Endodermal cell (in vitro differentiated cells): Measurements from ENCODE around the gene CFAP52. TPM values are rescaled to one million over a fixed set of nuclear protein-coding genes. Genes with fewer than 3 reads are reported as not detected.
"Not testable (repeated sequence)": the region's sequence is repeated elsewhere in the genome, so short reads cannot be mapped to it uniquely, and the experiment has no call there.

Experiments
- DNase-seq: peaks from one replicate; pipeline ENCODE4 v3.0.0-alpha.2; 2017
- H3K27ac ChIP-seq: 2 replicates; pipeline ENCODE4 v1.5.1; 2013; ENCODE audit warnings: mild to moderate bottlenecking, low read depth, low read length, moderate library complexity
- H3K27me3 ChIP-seq: 2 replicates; pipeline ENCODE4 v1.6.1; 2013; ENCODE audit warnings: mild to moderate bottlenecking, low read length, moderate library complexity; ENCODE audit not compliant: insufficient read depth, control insufficient read depth, poor library complexity, severe bottlenecking
- H3K36me3 ChIP-seq: 2 replicates; pipeline ENCODE4 v1.7.0; 2013; ENCODE audit warnings: mild to moderate bottlenecking, low read length, moderate library complexity; ENCODE audit not compliant: control insufficient read depth, insufficient read depth
- H3K4me1 ChIP-seq: one replicate; pipeline ENCODE4 v1.7.0; 2013; ENCODE audit warnings: low read length; ENCODE audit not compliant: control insufficient read depth, insufficient read depth
- H3K4me3 ChIP-seq: 2 replicates; pipeline ENCODE4 v1.5.1; 2013; ENCODE audit warnings: mild to moderate bottlenecking, low read length, moderate library complexity
- H3K9ac ChIP-seq: 2 replicates; pipeline ENCODE4 v1.6.1; 2013; ENCODE audit warnings: mild to moderate bottlenecking, low read length, moderate library complexity; ENCODE audit not compliant: poor library complexity, severe bottlenecking; ENCODE audit errors: extremely low read depth
- H3K9me3 ChIP-seq: 2 replicates; pipeline ENCODE4 v1.6.1; 2013; ENCODE audit warnings: mild to moderate bottlenecking, low read length, moderate library complexity; ENCODE audit not compliant: control insufficient read depth
- H3K27ac Mint-ChIP-seq: 2 replicates; pipeline ENCODE4 v1.8.0; 2020; ENCODE audit warnings: mixed read lengths
- H3K27me3 Mint-ChIP-seq: 2 replicates; pipeline ENCODE4 v1.8.0; 2021; ENCODE audit warnings: mild to moderate bottlenecking, mixed read lengths; ENCODE audit not compliant: insufficient read depth
- H3K36me3 Mint-ChIP-seq: 2 replicates; pipeline ENCODE4 v1.8.0; 2020; ENCODE audit warnings: low read depth, mixed read lengths
- H3K4me1 Mint-ChIP-seq: 2 replicates; pipeline ENCODE4 v1.8.0; 2020; ENCODE audit warnings: mixed read lengths
- H3K4me3 Mint-ChIP-seq: 2 replicates; pipeline ENCODE4 v1.8.0; 2020; ENCODE audit warnings: mild to moderate bottlenecking, moderate library complexity, mixed read lengths
- H3K9me3 Mint-ChIP-seq: 2 replicates; pipeline ENCODE4 v1.8.0; 2020; ENCODE audit warnings: mild to moderate bottlenecking, mixed read lengths
- WGBS, 2 experiments: methylation state at CpG; one replicate each; pipeline versions ENCODE4 v1.1.5 to v1.1.7; 2013; ENCODE audit warnings: missing lambda C conversion rate in 2 of 2, mixed read lengths in 1 of 2; ENCODE audit not compliant: insufficient coverage in 1 of 2, insufficient read length in 1 of 2; 5-methylcytosine and 5-hydroxymethylcytosine counted together
- total RNA-seq, 2 donors: library from RNA; stranded (reverse); fragmentation: NEBNext Ultra II Directional in 1 of 2; extraction: Animal tissue kit (Norgen Biotek cat#: 25700) in 1 of 2; gene quantifications; 2 replicates in 1 of 2; 3 replicates in 1 of 2; pipeline ENCODE4 v1.2.1, GENCODE V29; 2021
- TF ChIP-seq, protein P1 (sequence below): fragments of 200-600 bp; sonication (generic); conservative IDR thresholded peaks from 2 replicates; pipeline ENCODE4 v1.5.0; 2021; ENCODE audit warnings: antibody characterized with exemption, mild to moderate bottlenecking

The CFAP52 gene
- total RNA-seq, 2 donors from 2014 or later, result 0.29 to 0.51 TPM

DNA sequence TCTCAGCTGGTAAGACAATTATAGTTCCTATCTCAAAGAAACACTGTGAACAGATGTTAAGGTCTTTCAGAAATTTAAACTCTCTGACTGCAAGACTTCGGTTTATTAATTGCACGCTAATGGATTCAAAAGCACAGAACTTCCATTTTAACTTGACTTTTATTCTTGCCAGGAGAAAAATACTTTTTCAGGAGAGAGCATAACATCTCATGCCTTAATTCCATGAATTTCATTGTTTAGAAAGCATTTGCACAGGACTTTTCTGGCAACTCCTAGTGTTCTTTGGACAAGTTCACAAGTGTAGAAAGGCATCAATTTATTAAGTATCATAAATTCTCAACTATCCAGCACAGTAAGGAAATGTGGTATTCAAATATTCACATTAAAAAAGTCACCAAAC, 23.3 kb upstream of the CFAP52 start:
- TF ChIP-seq, protein P1, sequence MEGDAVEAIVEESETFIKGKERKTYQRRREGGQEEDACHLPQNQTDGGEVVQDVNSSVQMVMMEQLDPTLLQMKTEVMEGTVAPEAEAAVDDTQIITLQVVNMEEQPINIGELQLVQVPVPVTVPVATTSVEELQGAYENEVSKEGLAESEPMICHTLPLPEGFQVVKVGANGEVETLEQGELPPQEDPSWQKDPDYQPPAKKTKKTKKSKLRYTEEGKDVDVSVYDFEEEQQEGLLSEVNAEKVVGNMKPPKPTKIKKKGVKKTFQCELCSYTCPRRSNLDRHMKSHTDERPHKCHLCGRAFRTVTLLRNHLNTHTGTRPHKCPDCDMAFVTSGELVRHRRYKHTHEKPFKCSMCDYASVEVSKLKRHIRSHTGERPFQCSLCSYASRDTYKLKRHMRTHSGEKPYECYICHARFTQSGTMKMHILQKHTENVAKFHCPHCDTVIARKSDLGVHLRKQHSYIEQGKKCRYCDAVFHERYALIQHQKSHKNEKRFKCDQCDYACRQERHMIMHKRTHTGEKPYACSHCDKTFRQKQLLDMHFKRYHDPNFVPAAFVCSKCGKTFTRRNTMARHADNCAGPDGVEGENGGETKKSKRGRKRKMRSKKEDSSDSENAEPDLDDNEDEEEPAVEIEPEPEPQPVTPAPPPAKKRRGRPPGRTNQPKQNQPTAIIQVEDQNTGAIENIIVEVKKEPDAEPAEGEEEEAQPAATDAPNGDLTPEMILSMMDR, result no peak
- Mint-ChIP-seq H3K36me3 (peaks cover 21% of the 10 kb centered on the region), H3K27ac (no peak overlapping the region), H3K4me1 (no peaks in the 10 kb centered on the region), H3K4me3 (no peak overlapping the region), H3K9me3 (no peaks in the 10 kb centered on the region), H3K27me3 (no peaks in the 10 kb centered on the region)
- Histone ChIP-seq H3K9ac (no peak overlapping the region), H3K9me3 (no peaks in the 10 kb centered on the region), H3K27me3 (no peaks in the 10 kb centered on the region), H3K36me3 (no peaks in the 10 kb centered on the region), H3K27ac (no peak overlapping the region), H3K4me1 (no peaks in the 10 kb centered on the region), H3K4me3 (no peak overlapping the region)
- 96 to 98% methylated on average over 2 of the region's 2 CpGs for WGBS, 2 experiments
- no peak for DNase-seq

DNA sequence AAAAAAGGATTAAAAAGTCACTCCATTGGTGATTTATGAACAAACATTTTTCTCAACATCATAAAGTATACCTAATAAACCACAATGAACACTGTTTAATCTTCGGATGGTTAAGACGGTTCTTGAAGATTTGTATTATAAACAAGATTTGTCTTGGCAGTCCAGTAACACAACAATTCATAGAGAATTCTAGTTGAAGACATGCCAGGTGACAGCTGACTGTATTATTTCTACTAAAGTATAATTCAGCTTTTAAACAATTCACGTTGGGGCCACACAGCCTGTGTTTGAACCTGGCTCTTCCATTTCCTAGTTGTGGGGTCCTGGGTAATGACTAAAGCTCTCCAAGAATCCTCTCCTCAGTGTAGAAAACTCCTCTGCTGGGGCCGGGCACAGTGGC, 22.8 kb upstream of the CFAP52 start:
- H3K4me1 Mint-ChIP-seq, result no peaks in the 10 kb centered on the region
- H3K4me3 Mint-ChIP-seq, result no peak overlapping the region
- WGBS, 2 experiments, result 93 to 100% methylated on average over 1 to 4 of the region's 4 CpGs
- Histone ChIP-seq H3K9ac (no peak overlapping the region), H3K9me3 (no peaks in the 10 kb centered on the region), H3K27ac (no peak overlapping the region), H3K36me3 (no peaks in the 10 kb centered on the region), H3K4me1 (no peaks in the 10 kb centered on the region), H3K27me3 (no peaks in the 10 kb centered on the region), H3K4me3 (no peak overlapping the region)
- TF ChIP-seq, protein P1, result no peak
- no peak overlapping the region for H3K27ac Mint-ChIP-seq
- no peaks in the 10 kb centered on the region for H3K27me3 Mint-ChIP-seq
- DNase-seq, result no peak
- peaks cover 23% of the 10 kb centered on the region for H3K36me3 Mint-ChIP-seq
- H3K9me3 Mint-ChIP-seq, result no peaks in the 10 kb centered on the region

DNA sequence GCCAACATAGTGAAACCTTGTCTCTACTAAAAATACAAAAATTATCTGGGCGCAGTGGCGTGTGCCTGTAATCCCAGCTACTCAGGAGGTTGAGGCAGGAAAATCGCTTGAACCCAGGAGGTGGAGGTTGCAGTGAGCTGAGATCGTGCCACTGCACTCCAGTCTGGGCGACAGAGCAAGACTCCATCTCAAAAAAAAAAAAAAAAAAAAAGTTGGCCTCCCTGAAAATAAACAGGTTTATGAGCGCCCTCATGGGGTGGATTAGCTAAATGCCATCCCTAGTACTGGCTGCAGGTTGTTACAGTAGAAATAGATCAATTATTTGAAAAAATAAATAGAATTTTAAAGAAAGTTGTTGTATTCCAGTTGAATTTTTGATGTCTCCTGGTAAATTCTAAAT, 21.7 kb upstream of the CFAP52 start:
- not testable (repeated sequence) for H3K27me3 Mint-ChIP-seq, H3K4me1 Mint-ChIP-seq, H3K4me3 Mint-ChIP-seq, H3K4me3 ChIP-seq, H3K9ac ChIP-seq, H3K4me1 ChIP-seq, H3K36me3 ChIP-seq, H3K9me3 Mint-ChIP-seq, H3K27ac Mint-ChIP-seq, H3K27me3 ChIP-seq, H3K9me3 ChIP-seq, H3K27ac ChIP-seq
- TF ChIP-seq, protein P1, result peak; percentile 82
- WGBS, 2 experiments, result 57 to 80% methylated on average over 3 to 4 of the region's 6 CpGs
- DNase-seq, result peak; percentile 93
- peaks cover 20% of the 10 kb centered on the region for H3K36me3 Mint-ChIP-seq
